Activated naive CD4-positive, alpha-beta T cell treated with anti-CD3 and anti-CD28 coated beads, Interleukin-2, amount 50 U/mL, for 24 hours (primary cell): ENCODE measurements around the gene KLHL3.
"Not testable (repeated sequence)": the region's sequence is repeated elsewhere in the genome, so short reads cannot be mapped to it uniquely, and the experiment has no call there.

Experiments
- H3K27ac Mint-ChIP-seq: one replicate; pipeline ENCODE4 v1.8.0; 2021; ENCODE audit warnings: mild to moderate bottlenecking, mixed read lengths
- H3K27me3 Mint-ChIP-seq: one replicate; pipeline ENCODE4 v1.8.0; 2021; ENCODE audit warnings: mixed read lengths
- H3K36me3 Mint-ChIP-seq: one replicate; pipeline ENCODE4 v1.8.0; 2021; ENCODE audit warnings: mixed read lengths
- H3K4me1 Mint-ChIP-seq: one replicate; pipeline ENCODE4 v1.8.0; 2021; ENCODE audit warnings: mixed read lengths
- H3K4me3 Mint-ChIP-seq: one replicate; pipeline ENCODE4 v1.8.0; 2021; ENCODE audit warnings: mild to moderate bottlenecking, mixed read lengths
- H3K9me3 Mint-ChIP-seq: one replicate; pipeline ENCODE4 v1.8.0; 2021; ENCODE audit warnings: mixed read lengths

Gene KLHL3

GRCh38 chr5:137735555-137736284 lies at the start of gene KLHL3:
Gene KLHL3, minus strand, starts transcription at chr5:137736089. Its CDS starts 443 bp downstream, at chr5:137735646.
- Mint-ChIP-seq H3K27ac (no peak within 1 kb of the TSS), H3K27me3 (no peaks in the 10 kb centered on the region), H3K36me3 (peaks cover 2% of the 10 kb centered on the region), H3K4me3 (no peak within 1 kb of the TSS), H3K9me3 (no peaks in the 10 kb centered on the region), H3K4me1 (peaks cover 23% of the 10 kb centered on the region)

DNA sequence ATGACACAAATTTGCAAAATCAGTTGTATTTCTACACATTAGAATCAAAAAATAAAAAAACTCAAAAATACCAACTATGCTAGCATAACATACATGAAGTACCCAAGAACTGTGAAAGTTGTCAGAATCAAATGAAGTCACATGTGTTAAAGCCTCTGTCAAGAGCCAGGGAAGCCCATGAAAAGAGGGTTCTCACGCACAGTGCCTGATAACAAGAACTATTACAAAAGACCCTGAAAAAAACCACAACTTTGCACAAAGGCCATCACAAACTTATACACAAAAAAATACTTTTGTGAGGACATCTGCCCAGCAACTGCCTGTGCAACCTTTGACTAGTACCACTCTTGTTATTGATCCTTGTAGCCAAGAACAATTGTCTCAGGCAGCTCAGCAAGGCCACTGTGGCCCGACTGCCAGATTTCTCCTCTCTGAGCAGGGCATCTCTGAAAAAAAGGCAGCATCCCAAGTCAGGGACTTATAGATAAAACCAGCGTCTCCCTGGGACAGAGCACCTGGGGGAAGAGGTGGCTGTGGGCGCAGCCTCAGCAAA lies 47.2 kb upstream of the KLHL3 start:
- no peaks in the 10 kb centered on the region for H3K4me1 Mint-ChIP-seq
- no peak overlapping the region for H3K4me3 Mint-ChIP-seq
- H3K36me3 Mint-ChIP-seq = peaks cover 2% of the 10 kb centered on the region
- H3K27me3 Mint-ChIP-seq = no peaks in the 10 kb centered on the region
- H3K9me3 Mint-ChIP-seq = no peaks in the 10 kb centered on the region
- H3K27ac Mint-ChIP-seq = no peak overlapping the region

DNA sequence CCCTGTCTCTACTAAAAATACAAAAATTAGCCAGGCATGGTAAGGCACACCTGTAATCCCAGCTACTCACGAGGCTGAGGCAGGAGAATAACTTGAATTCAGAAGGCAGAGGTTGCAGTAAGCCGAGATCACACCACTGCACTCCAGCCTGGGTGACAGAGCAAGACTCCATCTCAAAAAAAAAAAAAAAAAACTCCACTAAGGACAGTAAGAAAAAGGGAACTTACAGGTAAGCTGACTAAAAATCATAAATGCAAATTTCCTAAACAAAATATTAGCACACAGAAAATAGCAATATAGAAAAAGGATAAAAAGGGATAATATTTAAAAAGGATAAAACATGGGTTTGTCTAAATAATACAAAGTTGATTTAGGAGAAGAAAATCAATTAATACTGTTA lies 46.2 kb upstream of the KLHL3 start:
- H3K4me3 Mint-ChIP-seq = no peak overlapping the region
- no peaks in the 10 kb centered on the region for H3K27me3 Mint-ChIP-seq
- no peaks in the 10 kb centered on the region for H3K9me3 Mint-ChIP-seq
- H3K36me3 Mint-ChIP-seq = peaks cover 2% of the 10 kb centered on the region
- no peaks in the 10 kb centered on the region for H3K4me1 Mint-ChIP-seq
- H3K27ac Mint-ChIP-seq = no peak overlapping the region

- no peaks in the 10 kb centered on the region for H3K4me1 Mint-ChIP-seq
- H3K27me3 Mint-ChIP-seq = no peaks in the 10 kb centered on the region
- H3K9me3 Mint-ChIP-seq = no peaks in the 10 kb centered on the region
- H3K36me3 Mint-ChIP-seq = no peaks in the 10 kb centered on the region
- H3K27ac Mint-ChIP-seq = no peak overlapping the region
- no peak overlapping the region for H3K4me3 Mint-ChIP-seq
These were observed 43.1 kb upstream of the KLHL3 start for GRCh38 chr5:137778772-137779564.

DNA sequence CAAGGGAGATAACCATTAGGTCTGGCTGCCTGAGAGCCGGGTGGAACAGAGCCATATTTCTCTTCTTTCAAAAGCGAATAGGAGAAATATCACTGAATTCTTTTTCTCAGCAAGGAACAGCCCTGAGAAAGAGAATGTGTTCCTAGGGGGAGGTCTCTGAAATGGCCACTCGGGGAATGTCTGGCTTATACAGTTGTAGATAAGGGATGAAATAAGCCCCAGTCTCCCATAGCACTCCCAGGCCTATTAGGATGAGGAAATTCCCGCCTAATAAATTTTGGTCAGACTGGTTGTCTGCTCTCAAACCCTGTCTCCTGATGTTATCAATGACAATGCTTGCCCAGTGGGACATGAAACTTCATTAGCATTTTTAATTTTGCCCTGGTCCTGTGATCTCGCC lies 32.0 kb upstream of the KLHL3 start:
- not testable (repeated sequence) for H3K4me3 Mint-ChIP-seq, H3K27ac Mint-ChIP-seq, H3K4me1 Mint-ChIP-seq, H3K9me3 Mint-ChIP-seq, H3K27me3 Mint-ChIP-seq
- peaks cover 20% of the 10 kb centered on the region for H3K36me3 Mint-ChIP-seq

GRCh38 chr5:137761566-137761965 lies 25.7 kb upstream of the KLHL3 start:
- Mint-ChIP-seq H3K27ac (no peak overlapping the region), H3K4me3 (no peak overlapping the region), H3K27me3 (no peaks in the 10 kb centered on the region), H3K36me3 (peaks cover 4% of the 10 kb centered on the region), H3K4me1 (no peaks in the 10 kb centered on the region), H3K9me3 (no peaks in the 10 kb centered on the region)

GRCh38 chr5:137760719-137761516 lies 25.0 kb upstream of the KLHL3 start:
- no peak overlapping the region for H3K4me3 Mint-ChIP-seq
- no peak overlapping the region for H3K27ac Mint-ChIP-seq
- no peaks in the 10 kb centered on the region for H3K4me1 Mint-ChIP-seq
- H3K36me3 Mint-ChIP-seq = peaks cover 2% of the 10 kb centered on the region
- no peaks in the 10 kb centered on the region for H3K9me3 Mint-ChIP-seq
- H3K27me3 Mint-ChIP-seq = no peaks in the 10 kb centered on the region

DNA sequence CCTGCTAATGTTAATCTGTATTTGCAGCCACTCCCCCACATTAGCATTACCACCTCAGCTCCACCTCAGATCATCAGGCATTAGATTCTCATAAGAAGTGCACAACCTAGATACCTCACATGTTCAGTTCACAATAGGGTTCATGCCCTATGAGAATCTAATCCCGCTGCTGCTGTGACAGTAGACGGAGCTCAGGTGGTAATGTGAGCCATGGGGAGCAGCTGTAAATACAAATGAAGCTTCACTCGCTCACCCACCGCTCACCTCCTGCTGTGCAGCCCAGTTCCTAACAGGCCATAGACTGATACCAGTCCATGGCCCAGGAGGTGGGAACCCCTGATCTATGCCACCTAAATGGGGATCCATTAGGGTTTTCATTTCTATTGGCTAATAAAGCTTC lies 24.4 kb upstream of the KLHL3 start:
- H3K9me3 Mint-ChIP-seq = no peaks in the 10 kb centered on the region
- H3K27ac Mint-ChIP-seq = no peak overlapping the region

DNA sequence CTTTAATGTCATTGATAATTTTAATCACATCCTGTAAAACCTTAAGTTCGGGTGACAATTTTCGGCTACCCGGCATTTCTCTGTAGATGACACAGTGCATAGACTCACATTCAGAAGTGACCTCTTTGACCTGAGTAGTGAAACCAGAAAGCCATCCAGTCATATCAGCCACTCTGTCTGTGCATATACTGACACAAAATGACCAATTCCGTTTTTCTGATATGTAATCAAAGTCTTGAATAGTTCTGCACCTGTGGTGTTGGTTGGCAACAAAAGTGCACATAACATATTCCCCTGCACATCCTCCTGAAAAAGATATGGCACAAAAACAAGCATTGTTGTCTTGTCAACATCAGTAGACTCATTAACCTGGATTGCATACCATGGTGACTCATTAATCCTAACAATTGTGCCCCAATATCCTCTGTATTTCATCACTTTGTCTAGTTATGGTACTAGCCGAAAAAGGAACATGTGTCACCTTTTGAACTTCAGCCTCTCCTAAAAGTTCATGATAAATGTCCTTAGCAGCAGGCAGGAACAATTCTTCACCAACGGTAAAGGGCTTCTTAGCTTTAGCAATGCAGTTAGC lies 22.9 kb upstream of the KLHL3 start:
- no peak overlapping the region for H3K27ac Mint-ChIP-seq
- H3K9me3 Mint-ChIP-seq = no peaks in the 10 kb centered on the region
- no peak overlapping the region for H3K4me3 Mint-ChIP-seq
- no peaks in the 10 kb centered on the region for H3K27me3 Mint-ChIP-seq
- peaks cover 6% of the 10 kb centered on the region for H3K4me1 Mint-ChIP-seq
- peaks cover 2% of the 10 kb centered on the region for H3K36me3 Mint-ChIP-seq

More for the DNA sequence above, 24.4 kb upstream of the KLHL3 start:
- Mint-ChIP-seq H3K36me3 (peaks cover 2% of the 10 kb centered on the region), H3K27me3 (no peaks in the 10 kb centered on the region), H3K4me1 (peaks cover 1% of the 10 kb centered on the region), H3K4me3 (no peak overlapping the region)

- Mint-ChIP-seq H3K36me3 (peaks cover 2% of the 10 kb centered on the region), H3K9me3 (no peaks in the 10 kb centered on the region), H3K27ac (no peak overlapping the region), H3K27me3 (no peaks in the 10 kb centered on the region), H3K4me3 (no peak overlapping the region), H3K4me1 (peaks cover 6% of the 10 kb centered on the region)
These were observed 22.2 kb upstream of the KLHL3 start for GRCh38 chr5:137758121-137758520.

GRCh38 chr5:137757634-137758033 lies 21.7 kb upstream of the KLHL3 start:
- Mint-ChIP-seq H3K36me3 (peaks cover 4% of the 10 kb centered on the region), H3K27me3 (no peaks in the 10 kb centered on the region), H3K4me3 (no peak overlapping the region), H3K9me3 (no peaks in the 10 kb centered on the region), H3K27ac (no peak overlapping the region), H3K4me1 (peaks cover 6% of the 10 kb centered on the region)

GRCh38 chr5:137754961-137755762 lies 19.3 kb upstream of the KLHL3 start:
- Mint-ChIP-seq H3K4me3 (peak overlapping the region; percentile 96), H3K9me3 (no peaks in the 10 kb centered on the region), H3K27me3 (no peaks in the 10 kb centered on the region), H3K4me1 (peaks cover 28% of the 10 kb centered on the region), H3K36me3 (peaks cover 21% of the 10 kb centered on the region), H3K27ac (peak overlapping the region; percentile 100)

- Mint-ChIP-seq H3K27me3 (no peaks in the 10 kb centered on the region), H3K27ac (peak within 1 kb of the TSS; percentile 100), H3K4me1 (peaks cover 30% of the 10 kb centered on the region), H3K36me3 (peaks cover 19% of the 10 kb centered on the region), H3K9me3 (no peaks in the 10 kb centered on the region), H3K4me3 (peak within 1 kb of the TSS; percentile 96)
These were observed 18.5 kb upstream of the KLHL3 start, which contains the start of gene HNRNPA0 for GRCh38 chr5:137754188-137754960. Gene HNRNPA0, minus strand, starts transcription at chr5:137754363. Its CDS starts 297 bp downstream, at chr5:137754066.

DNA sequence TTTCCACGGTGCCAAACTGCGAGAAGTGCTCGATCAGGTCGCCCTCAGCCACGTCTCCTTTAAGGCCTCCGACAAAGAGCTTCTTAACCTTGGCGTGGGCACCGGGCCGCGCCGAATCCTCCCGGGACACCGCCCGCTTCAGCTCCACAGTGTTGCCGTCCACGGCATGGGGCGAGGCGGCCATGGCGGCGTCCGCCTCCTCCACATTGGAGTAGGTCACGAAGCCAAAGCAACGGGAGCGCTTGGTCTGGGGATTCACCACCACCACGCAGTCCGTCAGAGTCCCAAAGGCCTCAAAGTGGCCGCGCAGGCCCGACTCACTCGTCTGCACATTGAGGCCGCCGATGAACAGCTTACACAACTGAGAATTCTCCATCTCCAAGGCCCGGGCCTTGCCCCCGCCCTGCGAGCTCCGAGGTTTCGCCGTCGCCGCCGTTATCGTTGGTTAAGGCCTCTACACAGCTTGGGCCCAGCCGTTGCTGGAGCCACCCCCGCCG lies 17.9 kb upstream of the KLHL3 start:
- Mint-ChIP-seq H3K36me3 (peaks cover 19% of the 10 kb centered on the region), H3K27ac (peak overlapping the region; percentile 100), H3K4me3 (peak overlapping the region; percentile 96), H3K27me3 (no peaks in the 10 kb centered on the region), H3K4me1 (peaks cover 30% of the 10 kb centered on the region), H3K9me3 (no peaks in the 10 kb centered on the region)
